HG03521 (cell line): Measurements from ENCODE around the gene DMRTB1.

Source experiments
- ATAC-seq: cut with Tn5 transposase; IDR thresholded peaks from one replicate; pipeline ENCODE4 v1.9.1; 2021; ENCODE audit warnings: mild to moderate bottlenecking, moderate library complexity; ENCODE audit not compliant: unreplicated experiment

DMRTB1 gene

DNA sequence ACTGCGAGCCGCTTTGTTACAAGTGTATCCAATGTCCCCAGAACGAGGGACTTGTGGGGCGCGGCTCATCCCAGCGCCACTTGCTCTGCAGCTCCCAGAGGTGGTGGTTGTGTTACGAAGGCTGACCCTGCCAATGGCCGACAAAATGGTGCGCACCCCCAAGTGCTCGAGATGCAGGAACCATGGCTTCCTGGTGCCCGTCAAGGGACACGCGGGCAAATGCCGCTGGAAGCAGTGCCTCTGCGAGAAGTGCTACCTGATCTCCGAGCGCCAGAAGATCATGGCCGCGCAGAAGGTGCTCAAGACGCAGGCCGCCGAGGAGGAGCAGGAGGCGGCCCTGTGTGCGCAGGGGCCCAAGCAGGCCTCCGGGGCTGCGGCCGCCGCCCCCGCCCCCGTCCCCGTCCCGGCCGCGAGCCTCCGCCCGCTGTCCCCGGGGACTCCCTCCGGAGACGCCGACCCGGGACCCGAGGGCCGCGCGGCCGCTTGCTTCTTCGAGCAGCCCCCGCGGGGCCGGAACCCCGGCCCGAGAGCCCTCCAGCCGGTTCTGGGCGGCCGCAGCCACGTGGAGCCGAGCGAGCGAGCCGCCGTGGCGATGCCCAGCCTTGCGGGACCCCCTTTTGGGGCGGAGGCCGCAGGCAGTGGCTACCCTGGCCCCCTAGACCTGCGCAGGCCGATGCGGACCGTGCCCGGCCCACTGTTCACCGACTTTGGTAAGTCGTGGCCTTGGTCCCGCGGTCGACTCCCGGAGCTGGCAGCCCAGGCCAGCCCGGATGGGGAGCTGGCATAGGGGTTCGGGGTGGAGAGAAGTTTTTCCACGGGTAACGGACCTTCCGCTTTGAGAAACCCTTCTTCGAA is at the start of gene DMRTB1:
Gene DMRTB1 (plus strand): TSS at position 79 of the 855 bp plus-strand sequence. CDS start 55 bp downstream, at position 134.
- ATAC-seq = no peak

DNA sequence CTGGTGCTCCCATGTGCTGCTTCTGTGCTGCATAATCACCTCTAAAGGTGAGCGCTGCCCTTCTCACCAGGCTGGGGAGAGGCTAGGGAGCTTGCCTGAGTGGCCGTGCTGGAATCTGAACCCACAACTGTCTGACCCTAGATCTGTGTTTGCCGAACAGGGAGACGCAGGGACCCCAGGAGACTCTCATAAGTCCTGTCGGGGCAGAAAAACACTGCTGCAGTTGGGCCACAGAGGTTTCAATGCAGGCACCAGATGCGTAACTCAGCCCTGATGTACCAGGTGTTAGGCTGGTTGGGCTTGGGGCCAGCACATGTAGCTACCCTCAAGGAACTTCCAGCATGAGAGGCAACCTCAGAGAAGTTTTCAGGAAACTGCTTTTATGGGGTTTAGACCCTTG is 49.5 kb upstream of the DMRTB1 start:
- no peak for ATAC-seq

GRCh38 chr1:53410100-53410541 is 49.1 kb upstream of the DMRTB1 start:
- no peak for ATAC-seq

- no peak for ATAC-seq
Observed at GRCh38 chr1:53410701-53411100, 48.5 kb upstream of the DMRTB1 start.

- no peak for ATAC-seq
Observed at GRCh38 chr1:53411541-53412152, 47.6 kb upstream of the DMRTB1 start.

DNA sequence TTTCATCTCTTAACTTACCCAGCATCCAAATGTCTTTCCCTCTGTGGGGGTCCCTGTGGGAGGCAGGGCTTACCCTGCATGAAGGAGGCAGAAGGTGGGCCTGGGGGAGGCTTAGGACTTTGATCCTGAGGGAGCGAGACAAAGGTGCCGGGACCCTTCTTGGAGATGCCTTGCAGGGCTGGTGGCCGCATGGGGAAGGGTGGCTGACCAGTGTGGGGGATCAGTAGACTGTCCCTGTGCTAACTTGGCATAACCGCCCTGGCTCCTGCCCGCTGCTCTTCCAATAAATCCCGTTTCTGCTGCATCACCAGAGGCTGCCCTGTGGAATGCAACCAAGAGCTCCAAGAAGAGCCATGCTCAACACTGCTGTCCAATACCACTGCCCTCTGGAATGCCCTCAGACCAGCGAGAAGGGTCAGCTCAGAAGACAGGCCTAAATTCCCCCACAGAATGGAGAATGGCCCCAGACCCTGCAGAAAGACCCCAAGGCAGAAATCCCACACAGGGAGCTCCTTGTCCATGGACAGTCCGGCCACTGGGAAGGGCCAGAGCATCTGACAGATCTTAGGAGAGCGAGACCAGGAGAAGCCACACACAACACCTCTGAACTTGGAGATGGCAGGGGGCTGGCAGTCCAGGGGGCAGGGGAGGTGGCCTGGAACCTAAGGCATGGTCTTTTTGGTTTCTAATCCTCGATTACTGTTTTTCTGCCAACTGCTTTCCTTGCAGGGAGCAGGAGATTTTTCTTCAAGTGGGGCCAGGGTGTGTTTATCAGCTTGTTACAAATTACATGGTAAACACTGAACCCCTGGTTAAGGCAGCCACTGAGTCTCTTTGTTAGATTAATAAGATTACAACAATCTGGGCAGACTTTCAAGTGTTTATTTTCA is 46.7 kb upstream of the DMRTB1 start:
- no peak for ATAC-seq

DNA sequence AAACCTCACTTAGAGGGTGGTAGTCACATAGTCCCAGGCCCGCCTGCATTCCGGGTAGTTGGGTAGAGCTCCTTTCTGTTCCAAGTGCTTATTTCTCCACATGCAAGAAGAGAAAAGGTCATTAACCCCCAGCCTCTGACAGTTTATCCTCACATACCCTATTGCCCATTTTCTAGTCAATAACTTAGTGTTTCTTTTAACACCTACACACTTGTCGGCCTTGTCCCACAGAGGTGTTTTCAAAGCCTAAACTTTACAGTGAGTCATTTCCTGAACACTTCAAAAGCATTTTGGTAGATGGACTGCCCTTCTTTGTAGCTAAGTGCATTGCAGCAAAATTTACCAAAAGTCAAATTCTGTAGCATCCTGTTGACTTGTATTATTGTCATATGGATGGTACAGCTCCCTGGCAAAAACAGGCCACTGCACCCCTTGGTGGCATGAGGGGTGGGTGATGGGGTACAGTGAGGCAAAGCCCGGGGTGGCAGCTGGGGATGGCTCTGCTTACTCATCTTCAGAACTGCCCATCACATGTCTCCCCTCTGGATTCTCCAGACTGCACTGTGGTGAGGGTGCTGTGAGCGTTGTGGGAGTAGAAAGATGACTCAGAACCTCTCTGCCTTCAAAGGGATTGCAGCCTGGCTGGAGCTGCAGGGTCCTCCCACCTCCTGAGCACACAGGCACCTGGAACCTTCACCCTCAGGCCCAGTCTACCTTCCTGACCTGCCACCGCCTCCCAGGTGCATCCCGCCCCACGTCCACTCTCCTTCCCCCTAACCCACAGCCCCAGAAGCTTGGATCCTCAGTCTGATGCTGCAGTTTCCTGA is 45.8 kb upstream of the DMRTB1 start:
- ATAC-seq = no peak

DNA sequence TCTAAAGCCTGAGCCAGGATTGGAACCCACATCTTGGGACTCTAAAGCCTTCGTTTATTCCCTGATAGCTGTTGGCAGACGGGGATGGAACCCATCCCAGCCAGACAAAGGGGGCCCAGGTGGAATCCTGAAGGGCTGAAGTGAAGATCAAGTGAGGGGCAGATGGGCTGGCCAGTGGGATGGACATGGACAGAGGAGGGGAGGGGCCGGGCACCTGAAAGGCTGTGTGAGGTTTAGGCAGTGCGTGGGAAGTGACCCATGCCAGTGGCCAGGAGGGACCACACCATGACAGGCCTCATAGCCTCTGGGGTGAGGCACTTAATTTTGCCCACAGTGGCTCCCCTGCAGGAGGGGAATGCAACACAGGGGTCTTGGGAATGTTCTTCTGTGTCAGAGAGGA is 44.6 kb upstream of the DMRTB1 start:
- ATAC-seq = no peak

DNA sequence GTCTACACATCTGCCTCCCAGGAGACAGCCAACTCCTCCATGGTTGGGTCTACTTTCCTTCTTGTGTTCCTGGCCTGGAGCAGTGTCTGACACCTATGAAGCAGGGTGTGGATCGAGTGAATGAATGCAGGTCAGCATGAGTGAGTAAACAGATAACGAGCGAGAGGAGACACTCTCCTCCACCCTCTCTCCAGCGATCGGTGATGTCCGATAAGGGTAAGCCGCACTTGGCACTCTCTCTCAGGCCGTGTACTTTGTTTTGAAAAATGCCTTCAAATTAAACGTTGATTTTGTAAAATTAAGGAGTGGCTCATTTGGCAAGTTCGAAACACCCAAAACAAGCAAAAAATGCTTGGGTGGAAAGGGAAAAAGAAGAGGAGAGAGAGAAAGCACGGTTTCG is 43.8 kb upstream of the DMRTB1 start:
- ATAC-seq = no peak

DNA sequence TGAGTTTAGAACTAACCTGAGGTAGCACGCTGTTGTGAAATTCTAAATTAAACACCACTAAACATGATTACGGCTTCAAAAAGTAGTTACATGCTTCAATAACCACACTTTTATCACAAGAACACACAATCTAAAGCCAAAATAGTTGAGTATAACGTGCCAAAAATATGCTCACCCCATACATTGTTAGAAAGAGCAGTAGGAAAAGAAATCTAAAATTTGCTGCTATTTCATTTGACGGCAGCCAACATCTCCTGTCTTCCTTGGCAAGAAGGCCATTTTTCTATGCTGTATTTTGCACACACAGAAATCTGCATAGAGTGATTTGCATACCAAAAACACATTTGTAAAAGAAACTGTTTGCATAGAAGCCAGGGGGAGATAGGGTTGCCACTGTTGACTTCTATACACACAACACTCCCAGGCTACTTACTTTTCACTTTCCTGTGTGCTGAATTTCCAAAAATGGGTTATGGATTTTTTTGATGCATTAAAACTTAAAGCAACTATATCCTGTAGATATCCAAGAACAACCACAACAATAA is 42.9 kb upstream of the DMRTB1 start:
- ATAC-seq = no peak

- no peak for ATAC-seq
Observed at GRCh38 chr1:53417074-53417511, 42.1 kb upstream of the DMRTB1 start.

GRCh38 chr1:53419034-53419433 is 40.2 kb upstream of the DMRTB1 start:
- no peak for ATAC-seq

GRCh38 chr1:53420341-53420740 is 38.9 kb upstream of the DMRTB1 start:
- ATAC-seq = no peak

DNA sequence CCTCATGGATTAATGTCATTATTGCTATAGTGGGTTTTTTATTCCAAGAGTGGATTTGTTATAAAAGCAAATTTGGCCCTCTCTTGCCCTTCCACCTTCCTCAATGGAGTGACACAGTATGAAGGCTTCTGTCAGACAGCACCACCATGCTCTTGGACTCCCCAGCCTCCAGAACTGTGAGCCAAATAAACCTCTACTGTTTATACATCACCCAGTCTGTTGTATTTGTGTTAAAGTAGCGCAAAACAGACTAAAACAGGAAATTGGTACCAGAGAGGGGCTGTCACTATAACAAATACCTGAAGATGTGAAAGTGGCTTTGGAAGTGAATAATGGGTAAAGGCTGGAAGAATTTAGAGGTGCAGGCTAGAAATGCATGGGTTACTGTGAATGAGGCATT is 38.0 kb upstream of the DMRTB1 start:
- no peak for ATAC-seq

- no peak for ATAC-seq
Observed at GRCh38 chr1:53430261-53430660, 28.9 kb upstream of the DMRTB1 start.

- ATAC-seq = no peak
Observed at GRCh38 chr1:53430779-53431178, 28.4 kb upstream of the DMRTB1 start.

DNA sequence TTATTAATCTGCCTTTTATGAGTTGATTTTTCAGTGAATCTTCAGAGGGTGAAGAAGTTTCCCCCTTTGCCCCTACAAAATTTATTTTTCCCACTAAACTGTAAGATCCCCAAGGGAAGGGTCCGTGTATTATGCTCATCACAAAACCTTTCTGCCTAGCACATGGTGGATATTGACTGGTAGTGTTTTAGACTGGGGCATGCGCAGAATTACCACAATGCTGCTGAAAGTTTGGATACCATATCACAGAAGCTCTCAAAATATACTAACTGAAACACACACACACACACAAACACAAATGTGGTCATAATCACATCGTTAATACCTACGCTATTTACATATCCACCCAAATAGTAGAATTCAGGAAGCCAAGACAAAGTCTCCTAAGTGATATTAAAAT is 28.0 kb upstream of the DMRTB1 start:
- no peak for ATAC-seq

DNA sequence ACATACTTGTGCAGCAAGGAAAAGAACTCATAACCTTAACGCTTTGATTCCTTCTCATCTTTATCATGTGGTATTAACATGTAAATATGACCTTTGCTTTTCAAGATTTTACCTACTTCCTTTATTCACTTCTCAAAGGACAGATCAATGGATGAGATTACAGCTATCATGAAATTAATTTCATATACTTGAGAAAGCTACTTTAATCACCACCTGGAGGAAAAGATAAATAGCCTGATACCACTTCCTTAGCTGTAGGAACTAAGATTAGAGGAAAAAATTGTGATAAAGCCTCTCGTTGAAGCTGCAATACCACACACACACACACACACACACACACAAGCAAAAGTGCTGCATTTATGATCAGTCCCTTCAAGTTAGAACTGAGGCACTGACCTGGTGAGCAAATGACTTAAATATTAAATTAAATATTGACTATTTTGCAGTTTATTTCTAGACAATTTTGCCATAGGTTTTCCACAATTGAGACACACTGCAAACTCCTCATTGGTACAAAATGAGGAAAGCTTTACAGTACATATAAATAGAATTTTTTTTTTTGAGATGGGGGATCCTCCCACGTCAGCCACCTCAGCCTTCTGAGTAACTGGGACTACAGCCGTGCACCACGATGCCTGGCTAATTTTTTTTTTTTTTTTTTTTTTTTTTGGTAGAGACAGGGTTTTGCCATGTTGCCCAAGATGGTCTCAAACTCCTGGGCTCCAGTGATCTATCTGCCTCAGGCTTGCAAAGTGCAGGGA is 27.2 kb upstream of the DMRTB1 start:
- ATAC-seq = no peak

DNA sequence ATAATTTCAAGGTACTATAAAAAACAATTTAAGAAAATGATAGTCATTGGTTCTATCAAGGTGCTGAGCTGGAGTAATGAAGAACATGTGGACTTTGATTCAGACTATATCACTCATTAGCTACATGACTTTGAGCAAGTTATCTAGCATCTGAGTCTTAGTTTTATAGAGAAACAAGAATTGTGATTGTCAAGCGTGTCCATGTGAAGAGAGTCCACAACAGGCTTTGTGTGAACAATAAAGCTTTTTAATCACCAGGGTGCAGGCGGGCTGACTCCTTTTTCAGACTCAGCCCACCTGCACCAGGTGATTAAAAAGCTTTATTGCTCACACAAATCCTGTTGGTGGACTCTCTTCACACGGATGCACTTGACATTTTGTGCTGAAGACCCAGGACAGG is 26.6 kb upstream of the DMRTB1 start:
- no peak for ATAC-seq
